Upper lobe of left lung (tissue), 6 donors: ENCODE results near the gene SRD5A1. TPM values are rescaled to one million over a fixed set of nuclear protein-coding genes. Genes with fewer than 3 reads are reported as not detected.

Experiments
- ATAC-seq, 2 donors: fragments of 200-7000 bp; cut with Tn5 transposase; one replicate each; pipeline ENCODE4 v1.9.1; 2022; ENCODE audit warnings: mild to moderate bottlenecking in 2 of 2, moderate library complexity in 2 of 2; ENCODE audit not compliant: low FRiP score in 2 of 2
- DNase-seq, 2 donors: peaks; one replicate each; pipeline ENCODE4 v3.0.0-alpha.2; 2019 to 2020
- H3K27ac ChIP-seq, 4 donors: fragments of 200-600 bp; sonication (generic); one replicate each; pipeline ENCODE4 v1.5.1; 2016 to 2019
- H3K27me3 ChIP-seq, 4 donors: fragments of 200-600 bp; sonication (generic); one replicate each; pipeline ENCODE4 v1.5.1; 2017 to 2019
- H3K36me3 ChIP-seq, 4 donors: fragments of 200-600 bp; sonication (generic); one replicate each; pipeline ENCODE4 v1.5.1; 2016 to 2019
- H3K4me1 ChIP-seq, 4 donors: fragments of 200-600 bp; sonication (generic); one replicate each; pipeline ENCODE4 v1.5.1; 2018 to 2019
- H3K4me3 ChIP-seq, 4 donors: fragments of 200-600 bp; sonication (generic); one replicate each; pipeline ENCODE4 v1.5.1; 2017 to 2019; ENCODE audit warnings: mild to moderate bottlenecking in 2 of 4, moderate library complexity in 1 of 4
- H3K9me3 ChIP-seq, 4 donors: fragments of 200-600 bp; sonication (generic); one replicate each; pipeline ENCODE4 v1.5.1; 2018 to 2019
- CTCF ChIP-seq, 6 experiments: fragments of 450-650 bp in 4 of 6; fragments of 200-600 bp in 2 of 6; sonication (generic) in 2 of 6; IDR thresholded peaks; one replicate each; pipeline ENCODE4 v1.5.1; 2016 to 2019; ENCODE audit warnings: antibody characterized with exemption in 6 of 6
- EP300 ChIP-seq, 4 donors: sonication (generic); formaldehyde crosslinking; IDR thresholded peaks; one replicate each; pipeline ENCODE4 v1.5.1; 2017; ENCODE audit warnings: antibody characterized with exemption in 4 of 4, control low read depth in 2 of 4
- POLR2A ChIP-seq, 4 donors: fragments of 450-650 bp; IDR thresholded peaks; one replicate each; pipeline ENCODE4 v1.5.1; 2016 to 2017; ENCODE audit warnings: antibody characterized with exemption in 4 of 4, mild to moderate bottlenecking in 2 of 4
- POLR2AphosphoS5 ChIP-seq, 2 donors: sonication (generic); formaldehyde crosslinking; IDR thresholded peaks; one replicate each; pipeline ENCODE4 v1.5.1; 2017; ENCODE audit warnings: antibody characterized with exemption in 2 of 2
- WGBS, 2 donors: methylation state at CpG; one replicate each; pipeline ENCODE4 v1.1.5; 2017 to 2018; 5-methylcytosine and 5-hydroxymethylcytosine counted together
- total RNA-seq, 6 donors: library from RNA; depleted of rRNA in 4 of 6; stranded (reverse); fragments of >200 nt in 4 of 6; gene quantifications; one replicate each; pipeline versions ENCODE4 v1.1.0 to v1.2.1, GENCODE V29; 2016 to 2021
- donor health status: DM: no; HTN: no; CAD: no; lungs with moderate emphysema.
- donor health status: DM: no; HTN: yes; CAD: no; lungs with severe emphysema.

SRD5A1 gene
- total RNA-seq, 6 donors from 2014 or later, result 3.1 to 10.8 (median 8.8) TPM

GRCh38 chr5:6686915-6687409 lies 53.7 kb downstream of the SRD5A1 start:
- peak in 1 of 2 donors; percentile 61 for ATAC-seq
- no peak overlapping the region for H3K27ac ChIP-seq
- no peaks in the 10 kb centered on the region for H3K9me3 ChIP-seq
- H3K27me3 ChIP-seq, result no peaks in the 10 kb centered on the region
- peaks cover 0 to 6% (median 3%) of the 10 kb centered on the region in 4 donors for H3K4me1 ChIP-seq
- H3K36me3 ChIP-seq, result no peaks in the 10 kb centered on the region
- peak in 1 of 2 donors; percentile 68 for DNase-seq
- peak overlapping the region in 2 of 4 donors; percentile 9 to 39 for H3K4me3 ChIP-seq
- 3 to 4% methylated on average over 21 to 22 of the region's 22 CpGs for WGBS, 2 donors
- TF ChIP-seq EP300 (IDR thresholded peaks at IDR 0.05) (no peak), CTCF (IDR thresholded peaks at IDR 0.05) (no peak), POLR2AphosphoS5 (IDR thresholded peaks at IDR 0.05) (no peak), POLR2A (IDR thresholded peaks at IDR 0.05) (no peak)

- Histone ChIP-seq H3K4me3 (no peak overlapping the region), H3K27me3 (no peaks in the 10 kb centered on the region), H3K4me1 (peaks cover 0 to 6% (median 3%) of the 10 kb centered on the region in 4 donors), H3K36me3 (no peaks in the 10 kb centered on the region), H3K9me3 (no peaks in the 10 kb centered on the region), H3K27ac (no peak overlapping the region)
- TF ChIP-seq POLR2A (IDR thresholded peaks at IDR 0.05), result no peak
- TF ChIP-seq CTCF (IDR thresholded peaks at IDR 0.05), result no peak
- no peak for TF ChIP-seq POLR2AphosphoS5 (IDR thresholded peaks at IDR 0.05)
- no peak for TF ChIP-seq EP300 (IDR thresholded peaks at IDR 0.05)
- no peak for DNase-seq
- no peak for ATAC-seq
- WGBS, 2 donors, result 79 to 80% methylated on average over 9 of the region's 9 CpGs
Measured at GRCh38 chr5:6687505-6687904, 54.3 kb downstream of the SRD5A1 start.

GRCh38 chr5:6692906-6693305 lies 59.7 kb downstream of the SRD5A1 start:
- no peak overlapping the region for H3K4me3 ChIP-seq
- TF ChIP-seq POLR2A (IDR thresholded peaks at IDR 0.05) (no peak), POLR2AphosphoS5 (IDR thresholded peaks at IDR 0.05) (no peak), CTCF (IDR thresholded peaks at IDR 0.05) (no peak), EP300 (IDR thresholded peaks at IDR 0.05) (no peak)
- WGBS, 2 donors, result 61 to 65% methylated on average over 1 of the region's 1 CpG
- H3K36me3 ChIP-seq, result no peaks in the 10 kb centered on the region
- ATAC-seq, result no peak
- no peaks in the 10 kb centered on the region for H3K4me1 ChIP-seq
- H3K27me3 ChIP-seq, result no peaks in the 10 kb centered on the region
- no peak for DNase-seq
- no peaks in the 10 kb centered on the region for H3K9me3 ChIP-seq
- H3K27ac ChIP-seq, result no peak overlapping the region

DNA sequence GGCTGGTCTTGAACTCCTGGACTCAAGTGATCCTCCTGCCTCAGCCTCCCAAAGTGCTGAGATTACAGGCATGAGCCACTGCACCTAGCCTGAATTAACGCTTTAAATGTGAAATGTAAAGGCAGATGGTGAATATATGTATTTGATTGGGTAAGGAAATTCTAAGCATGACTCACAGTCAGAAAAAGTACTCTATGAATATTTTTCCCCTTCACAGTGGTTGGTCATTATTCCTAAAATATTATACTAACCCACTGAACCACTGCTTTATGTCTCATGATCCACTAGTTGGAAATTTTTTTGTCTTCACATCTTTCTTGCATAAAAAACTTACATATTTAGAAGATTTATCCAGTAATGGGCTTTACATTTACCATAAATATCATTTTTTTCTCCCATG lies 65.5 kb downstream of the SRD5A1 start:
- Histone ChIP-seq H3K4me3 (no peak overlapping the region), H3K27me3 (no peaks in the 10 kb centered on the region), H3K36me3 (no peaks in the 10 kb centered on the region), H3K27ac (no peak overlapping the region), H3K9me3 (no peaks in the 10 kb centered on the region), H3K4me1 (peaks cover 0 to 2% (median 0%) of the 10 kb centered on the region in 4 donors)
- WGBS, 2 donors, result 76 to 88% methylated on average over 1 of the region's 1 CpG
- no peak for DNase-seq
- TF ChIP-seq POLR2A (IDR thresholded peaks at IDR 0.05) (no peak), POLR2AphosphoS5 (IDR thresholded peaks at IDR 0.05) (no peak), CTCF (IDR thresholded peaks at IDR 0.05) (no peak), EP300 (IDR thresholded peaks at IDR 0.05) (no peak)
- no peak for ATAC-seq

DNA sequence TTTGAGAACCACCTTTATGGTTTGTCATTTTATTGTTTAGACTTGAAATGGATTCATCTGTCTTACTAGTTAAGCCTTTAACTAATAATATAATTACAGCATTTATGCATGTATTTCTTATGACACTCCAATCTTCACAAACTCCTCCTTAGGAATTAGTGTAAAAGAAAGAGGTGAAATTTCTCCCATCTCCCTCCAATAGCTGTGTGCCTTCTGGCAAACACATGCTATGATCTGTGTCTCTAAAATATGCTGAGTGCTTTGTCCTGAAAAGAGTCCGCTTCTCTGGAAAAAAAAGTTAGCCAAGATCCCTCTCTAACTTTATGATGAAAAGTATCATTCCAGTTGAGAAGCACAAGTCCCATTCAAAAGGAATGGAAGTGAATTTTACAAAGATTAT lies 66.1 kb downstream of the SRD5A1 start:
- DNase-seq (no peak), ATAC-seq (no peak)
- Histone ChIP-seq H3K4me3 (no peak overlapping the region), H3K36me3 (no peaks in the 10 kb centered on the region), H3K27ac (no peak overlapping the region), H3K4me1 (peaks cover 4 to 9% (median 5%) of the 10 kb centered on the region in 4 donors), H3K27me3 (no peaks in the 10 kb centered on the region), H3K9me3 (no peaks in the 10 kb centered on the region)
- 83 to 88% methylated on average over 1 of the region's 1 CpG for WGBS, 2 donors
- no peak for TF ChIP-seq CTCF (IDR thresholded peaks at IDR 0.05)
- no peak for TF ChIP-seq POLR2A (IDR thresholded peaks at IDR 0.05)
- TF ChIP-seq EP300 (IDR thresholded peaks at IDR 0.05), result no peak
- no peak for TF ChIP-seq POLR2AphosphoS5 (IDR thresholded peaks at IDR 0.05)
